Muscle of leg (tissue), 11 donors: ENCODE data around the gene SETX. TPM values are rescaled to one million over a fixed set of nuclear protein-coding genes. Genes with fewer than 3 reads are reported as not detected.
A peak's percentile ranks its signal among the peaks of the same experiment; 100 is the strongest.

Experiments
- DNase-seq: peaks from one replicate; pipeline ENCODE4 v3.0.0; 2013
- H3K27ac ChIP-seq: one replicate; pipeline ENCODE4 v1.5.1; 2013; ENCODE audit warnings: mild to moderate bottlenecking, low read length, control low read depth
- H3K27me3 ChIP-seq: one replicate; pipeline ENCODE4 v1.6.1; 2013; ENCODE audit warnings: low read length; ENCODE audit not compliant: control insufficient read depth, insufficient read depth
- H3K36me3 ChIP-seq: one replicate; pipeline ENCODE4 v1.6.1; 2013; ENCODE audit warnings: low read length; ENCODE audit not compliant: control insufficient read depth, insufficient read depth
- H3K4me1 ChIP-seq: one replicate; pipeline ENCODE4 v1.6.1; 2013; ENCODE audit warnings: low read length; ENCODE audit not compliant: control insufficient read depth, insufficient read depth
- H3K4me3 ChIP-seq: one replicate; pipeline ENCODE4 v1.5.1; 2013; ENCODE audit warnings: low read length, control low read depth
- H3K9me3 ChIP-seq: replicated peaks from 2 replicates; pipeline ENCODE4 v1.6.1; 2013; ENCODE audit warnings: low read depth, low read length; ENCODE audit not compliant: control insufficient read depth
- WGBS: methylation state at CpG from one replicate; pipeline ENCODE4 v1.1.5; 2013; ENCODE audit warnings: missing lambda C conversion rate; ENCODE audit not compliant: insufficient coverage; 5-methylcytosine and 5-hydroxymethylcytosine counted together
- polyA plus RNA-seq, 8 donors: library from polyadenylated mRNA; unstranded; fragments of 120-200 nt; gene quantifications; one replicate each; pipeline versions ENCODE4 v1.2.1 to v1.2.3, GENCODE V29; 2013; ENCODE audit warnings: inconsistent platforms in 1 of 8, low replicate concordance in 1 of 8; ENCODE audit not compliant: insufficient read length in 8 of 8, insufficient read depth in 1 of 8
- total RNA-seq: library from RNA; stranded (reverse); fragments of 120-200 nt; gene quantifications from one replicate; pipeline ENCODE4 v1.2.4, GENCODE V29; 2013

Gene SETX
- total and polyA plus RNA-seq, 9 donors = 24.4 to 37.5 (median 29.7) TPM

GRCh38 chr9:132226571-132227430 lies 128.0 kb downstream of the SETX start:
- no peaks in the 10 kb centered on the region for H3K9me3 ChIP-seq
- H3K36me3 ChIP-seq = no peaks in the 10 kb centered on the region
- 84% methylated on average over 30 of the region's 34 CpGs for WGBS
- H3K27ac ChIP-seq = no peak overlapping the region
- peaks cover 31% of the 10 kb centered on the region for H3K27me3 ChIP-seq
- H3K4me3 ChIP-seq = no peak overlapping the region
- DNase-seq = no peak
- no peaks in the 10 kb centered on the region for H3K4me1 ChIP-seq

- H3K9me3 ChIP-seq = no peaks in the 10 kb centered on the region
- no peaks in the 10 kb centered on the region for H3K4me1 ChIP-seq
- H3K4me3 ChIP-seq = no peak overlapping the region
- WGBS = no CpG with 5 or more reads among the region's 3 CpGs
- peaks cover 33% of the 10 kb centered on the region for H3K27me3 ChIP-seq
- H3K27ac ChIP-seq = no peak overlapping the region
- no peak for DNase-seq
- H3K36me3 ChIP-seq = no peaks in the 10 kb centered on the region
Measured at GRCh38 chr9:132224645-132225044, 130.1 kb downstream of the SETX start.

GRCh38 chr9:132221941-132222340 lies 132.8 kb downstream of the SETX start:
- Histone ChIP-seq H3K4me1 (no peaks in the 10 kb centered on the region), H3K9me3 (no peaks in the 10 kb centered on the region), H3K27me3 (peaks cover 19% of the 10 kb centered on the region), H3K36me3 (no peaks in the 10 kb centered on the region), H3K27ac (no peak overlapping the region), H3K4me3 (no peak overlapping the region)
- WGBS = 80% methylated on average over 2 of the region's 6 CpGs
- no peak for DNase-seq

GRCh38 chr9:132218208-132218607 lies 136.6 kb downstream of the SETX start:
- Histone ChIP-seq H3K9me3 (no peaks in the 10 kb centered on the region), H3K27ac (no peak overlapping the region), H3K4me3 (no peak overlapping the region), H3K27me3 (peaks cover 25% of the 10 kb centered on the region), H3K4me1 (peaks cover 10% of the 10 kb centered on the region), H3K36me3 (no peaks in the 10 kb centered on the region)
- 100% methylated on average over 1 of the region's 8 CpGs for WGBS
- no peak for DNase-seq

- H3K27ac ChIP-seq = no peak overlapping the region
- peaks cover 21% of the 10 kb centered on the region for H3K27me3 ChIP-seq
- 65% methylated on average over 5 of the region's 10 CpGs for WGBS
- H3K9me3 ChIP-seq = no peaks in the 10 kb centered on the region
- peaks cover 10% of the 10 kb centered on the region for H3K4me1 ChIP-seq
- no peak overlapping the region for H3K4me3 ChIP-seq
- no peaks in the 10 kb centered on the region for H3K36me3 ChIP-seq
- DNase-seq = no peak
Measured at GRCh38 chr9:132216861-132217619, 137.7 kb downstream of the SETX start.

GRCh38 chr9:132214027-132214622 lies 140.7 kb downstream of the SETX start:
- Histone ChIP-seq H3K27ac (peak overlapping the region; percentile 29), H3K36me3 (no peaks in the 10 kb centered on the region), H3K27me3 (peaks cover 15% of the 10 kb centered on the region), H3K4me1 (peaks cover 10% of the 10 kb centered on the region), H3K4me3 (no peak overlapping the region), H3K9me3 (no peaks in the 10 kb centered on the region)
- DNase-seq = peak; percentile 91
- 10% methylated on average over 8 of the region's 18 CpGs for WGBS

- Histone ChIP-seq H3K27me3 (peaks cover 12% of the 10 kb centered on the region), H3K4me3 (no peak overlapping the region), H3K27ac (no peak overlapping the region), H3K9me3 (no peaks in the 10 kb centered on the region), H3K4me1 (peaks cover 10% of the 10 kb centered on the region), H3K36me3 (no peaks in the 10 kb centered on the region)
- DNase-seq = no peak
- WGBS = 92% methylated on average over 1 of the region's 7 CpGs
Measured at GRCh38 chr9:132211570-132211969, 143.2 kb downstream of the SETX start.

Other genes with a start within 250 kb of the SETX start
- 0.58 TPM for gene NTNG2, start 192.9 kb downstream of the SETX start, total RNA-seq
- gene NTNG2, start 192.9 kb downstream of the SETX start, polyA plus RNA-seq = 1 to 10 TPM in 1 of 8 donors, under 1 TPM in 7; 0.23 to 1.3 (median 0.55) TPM
- gene TTF1, start 51.9 kb upstream of the SETX start, total RNA-seq = 12.0 TPM
- 10 to 100 TPM in 6 of 8 donors, 1 to 10 TPM in 2; 9.6 to 11.8 (median 10.4) TPM for gene TTF1, start 51.9 kb upstream of the SETX start, polyA plus RNA-seq
- gene CFAP77, start 55.2 kb upstream of the SETX start, total RNA-seq = not detected
- gene CFAP77, start 55.2 kb upstream of the SETX start, polyA plus RNA-seq = under 1 TPM in 3 of 8 donors, not detected in 5; 0.11 to 0.16 (median 0.12) TPM
- gene BARHL1, start 227.6 kb upstream of the SETX start, total RNA-seq = not detected
- gene BARHL1, start 227.6 kb upstream of the SETX start, polyA plus RNA-seq = not detected